ENCODE measurements around the gene LRMDA.

The LRMDA gene

GRCh38 chr10:75449382-75450074 is 18.1 kb downstream of the LRMDA start:
- no peak for DNase-seq

GRCh38 chr10:75450075-75450445 is 18.6 kb downstream of the LRMDA start:
- no peak for DNase-seq

GRCh38 chr10:75450644-75451640 is 19.5 kb downstream of the LRMDA start:
- DNase-seq = no peak

GRCh38 chr10:75451831-75452230 is 20.4 kb downstream of the LRMDA start:
- DNase-seq = no peak

- DNase-seq = no peak
These were observed 21.6 kb downstream of the LRMDA start for GRCh38 chr10:75452997-75453396.

GRCh38 chr10:75456122-75456521 is 24.7 kb downstream of the LRMDA start:
- DNase-seq = no peak

- DNase-seq = no peak
These were observed 28.6 kb downstream of the LRMDA start for GRCh38 chr10:75460059-75460458.

GRCh38 chr10:75461672-75462649 is 30.5 kb downstream of the LRMDA start:
- DNase-seq = no peak

- DNase-seq = no peak
These were observed 31.4 kb downstream of the LRMDA start for GRCh38 chr10:75462865-75463264.

- DNase-seq = no peak
These were observed 33.3 kb downstream of the LRMDA start for GRCh38 chr10:75464478-75465449.

GRCh38 chr10:75465450-75465827 is 34.0 kb downstream of the LRMDA start:
- DNase-seq = no peak

GRCh38 chr10:75466001-75466400 is 34.6 kb downstream of the LRMDA start:
- DNase-seq = no peak

- no peak for DNase-seq
These were observed 35.5 kb downstream of the LRMDA start for GRCh38 chr10:75466886-75467285.

GRCh38 chr10:75468612-75469005 is 37.2 kb downstream of the LRMDA start:
- DNase-seq = no peak

- no peak for DNase-seq
These were observed 37.7 kb downstream of the LRMDA start for GRCh38 chr10:75469006-75469616.

GRCh38 chr10:75470901-75471300 is 39.5 kb downstream of the LRMDA start:
- DNase-seq = no peak

- no peak for DNase-seq
These were observed 41.3 kb downstream of the LRMDA start for GRCh38 chr10:75472685-75473084.

- no peak for DNase-seq
These were observed 42.7 kb downstream of the LRMDA start for GRCh38 chr10:75474106-75474505.

GRCh38 chr10:75475460-75476182 is 44.2 kb downstream of the LRMDA start:
- DNase-seq = no peak

GRCh38 chr10:75476569-75476968 is 45.1 kb downstream of the LRMDA start:
- no peak for DNase-seq

GRCh38 chr10:75476985-75477384 is 45.6 kb downstream of the LRMDA start:
- no peak for DNase-seq

All from KG1 (cell line).